HG03066 (cell line): ENCODE data around the gene SIX3.

Experiments
- ATAC-seq: cut with Tn5 transposase; IDR thresholded peaks from one replicate; pipeline ENCODE4 v1.9.1; 2021; ENCODE audit warnings: low read depth; ENCODE audit not compliant: unreplicated experiment

SIX3 gene

GRCh38 chr2:44930274-44931197, 11.0 kb upstream of the SIX3 start:
- ATAC-seq, result no peak

- no peak for ATAC-seq
Observed at GRCh38 chr2:44931198-44931780, 10.2 kb upstream of the SIX3 start.

GRCh38 chr2:44932079-44932478, 9.4 kb upstream of the SIX3 start:
- no peak for ATAC-seq

- no peak for ATAC-seq
Observed at GRCh38 chr2:44932564-44933392, 8.7 kb upstream of the SIX3 start.

- no peak for ATAC-seq
Observed at GRCh38 chr2:44933434-44933951, 8.0 kb upstream of the SIX3 start.

- no peak for ATAC-seq
Observed at GRCh38 chr2:44934038-44934982, 7.2 kb upstream of the SIX3 start.

GRCh38 chr2:44934983-44935728, 6.3 kb upstream of the SIX3 start:
- ATAC-seq, result no peak

GRCh38 chr2:44935729-44936098, 5.8 kb upstream of the SIX3 start:
- no peak for ATAC-seq

GRCh38 chr2:44936275-44936674, 5.2 kb upstream of the SIX3 start:
- ATAC-seq, result no peak

GRCh38 chr2:44936715-44937687, 4.5 kb upstream of the SIX3 start:
- no peak for ATAC-seq

- ATAC-seq, result no peak
Observed at GRCh38 chr2:44937688-44938240, 3.7 kb upstream of the SIX3 start.

- no peak for ATAC-seq
Observed at GRCh38 chr2:44938287-44939105, 3.0 kb upstream of the SIX3 start.

- no peak for ATAC-seq
Observed at GRCh38 chr2:44939106-44940048, 2.1 kb upstream of the SIX3 start.

GRCh38 chr2:44940049-44940494, 1.4 kb upstream of the SIX3 start:
- ATAC-seq, result no peak

GRCh38 chr2:44940732-44941464, 604 bp upstream of the SIX3 start:
- no peak for ATAC-seq
